Measurements from ENCODE around the gene SPSB1.

Gene SPSB1

DNA sequence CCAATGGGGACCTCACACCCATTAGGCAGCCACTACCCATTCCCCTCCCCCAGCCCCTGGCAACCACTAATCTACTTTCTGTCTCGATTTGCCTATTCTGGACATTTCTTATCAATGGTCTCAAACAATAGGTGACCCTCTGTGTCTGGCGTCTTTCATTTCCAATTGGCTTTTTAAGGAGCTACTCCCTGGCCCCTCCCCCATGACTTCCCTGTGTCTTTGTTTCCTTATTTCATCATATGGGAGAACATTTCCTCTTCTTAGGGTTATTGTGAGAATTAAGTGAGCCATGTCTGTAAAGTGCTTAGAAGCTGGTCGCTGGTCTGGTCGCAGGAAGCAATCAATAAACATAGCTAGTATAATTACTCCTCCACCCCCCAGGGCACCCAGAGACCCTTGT is 80.9 kb downstream of the SPSB1 start:
- ATAC-seq, result no peak
- TF ChIP-seq OSR1 (CRISPR knock-in tag; IDR thresholded peaks at IDR 0.05) (no peak), TOX (CRISPR knock-in tag; IDR thresholded peaks at IDR 0.05; ENCODE audit: borderline replicate concordance) (no peak), ZFP30 (CRISPR knock-in tag; IDR thresholded peaks at IDR 0.05) (no peak), SNAI2 (CRISPR knock-in tag; IDR thresholded peaks at IDR 0.05) (no peak), ARNTL (CRISPR knock-in tag; IDR thresholded peaks at IDR 0.05; ENCODE audit: borderline replicate concordance, low read depth) (no peak), CSDC2 (CRISPR knock-in tag; IDR thresholded peaks at IDR 0.05) (no peak), ZC3H10 (CRISPR knock-in tag; IDR thresholded peaks at IDR 0.05) (no peak), ZNF565 (CRISPR knock-in tag; conservative IDR thresholded peaks at IDR 0.05; ENCODE audit: low read depth) (no peak), ZNF70 (CRISPR knock-in tag; IDR thresholded peaks at IDR 0.05) (no peak), ZNF8 (CRISPR knock-in tag; IDR thresholded peaks at IDR 0.05) (no peak), GLIS3 (CRISPR knock-in tag; IDR thresholded peaks at IDR 0.05) (no peak), RARB (CRISPR knock-in tag; IDR thresholded peaks at IDR 0.05) (no peak), TCF4 (CRISPR knock-in tag; IDR thresholded peaks at IDR 0.05; ENCODE audit: borderline replicate concordance) (no peak), BACH2 (CRISPR knock-in tag; IDR thresholded peaks at IDR 0.05; ENCODE audit: borderline replicate concordance) (no peak), ESRRG (CRISPR knock-in tag; IDR thresholded peaks at IDR 0.05) (no peak)
- TF ChIP-seq, protein P1, sequence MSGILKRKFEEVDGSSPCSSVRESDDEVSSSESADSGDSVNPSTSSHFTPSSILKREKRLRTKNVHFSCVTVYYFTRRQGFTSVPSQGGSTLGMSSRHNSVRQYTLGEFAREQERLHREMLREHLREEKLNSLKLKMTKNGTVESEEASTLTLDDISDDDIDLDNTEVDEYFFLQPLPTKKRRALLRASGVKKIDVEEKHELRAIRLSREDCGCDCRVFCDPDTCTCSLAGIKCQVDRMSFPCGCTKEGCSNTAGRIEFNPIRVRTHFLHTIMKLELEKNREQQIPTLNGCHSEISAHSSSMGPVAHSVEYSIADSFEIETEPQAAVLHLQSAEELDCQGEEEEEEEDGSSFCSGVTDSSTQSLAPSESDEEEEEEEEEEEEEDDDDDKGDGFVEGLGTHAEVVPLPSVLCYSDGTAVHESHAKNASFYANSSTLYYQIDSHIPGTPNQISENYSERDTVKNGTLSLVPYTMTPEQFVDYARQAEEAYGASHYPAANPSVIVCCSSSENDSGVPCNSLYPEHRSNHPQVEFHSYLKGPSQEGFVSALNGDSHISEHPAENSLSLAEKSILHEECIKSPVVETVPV (CRISPR knock-in tag; IDR thresholded peaks at IDR 0.05), result no peak
- TF ChIP-seq, protein P2, sequence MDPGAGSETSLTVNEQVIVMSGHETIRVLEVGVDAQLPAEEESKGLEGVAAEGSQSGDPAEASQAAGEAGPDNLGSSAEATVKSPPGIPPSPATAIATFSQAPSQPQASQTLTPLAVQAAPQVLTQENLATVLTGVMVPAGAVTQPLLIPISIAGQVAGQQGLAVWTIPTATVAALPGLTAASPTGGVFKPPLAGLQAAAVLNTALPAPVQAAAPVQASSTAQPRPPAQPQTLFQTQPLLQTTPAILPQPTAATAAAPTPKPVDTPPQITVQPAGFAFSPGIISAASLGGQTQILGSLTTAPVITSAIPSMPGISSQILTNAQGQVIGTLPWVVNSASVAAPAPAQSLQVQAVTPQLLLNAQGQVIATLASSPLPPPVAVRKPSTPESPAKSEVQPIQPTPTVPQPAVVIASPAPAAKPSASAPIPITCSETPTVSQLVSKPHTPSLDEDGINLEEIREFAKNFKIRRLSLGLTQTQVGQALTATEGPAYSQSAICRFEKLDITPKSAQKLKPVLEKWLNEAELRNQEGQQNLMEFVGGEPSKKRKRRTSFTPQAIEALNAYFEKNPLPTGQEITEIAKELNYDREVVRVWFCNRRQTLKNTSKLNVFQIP (CRISPR knock-in tag; IDR thresholded peaks at IDR 0.05; ENCODE audit: borderline replicate concordance, low read depth), result no peak
- TF ChIP-seq, protein P3, sequence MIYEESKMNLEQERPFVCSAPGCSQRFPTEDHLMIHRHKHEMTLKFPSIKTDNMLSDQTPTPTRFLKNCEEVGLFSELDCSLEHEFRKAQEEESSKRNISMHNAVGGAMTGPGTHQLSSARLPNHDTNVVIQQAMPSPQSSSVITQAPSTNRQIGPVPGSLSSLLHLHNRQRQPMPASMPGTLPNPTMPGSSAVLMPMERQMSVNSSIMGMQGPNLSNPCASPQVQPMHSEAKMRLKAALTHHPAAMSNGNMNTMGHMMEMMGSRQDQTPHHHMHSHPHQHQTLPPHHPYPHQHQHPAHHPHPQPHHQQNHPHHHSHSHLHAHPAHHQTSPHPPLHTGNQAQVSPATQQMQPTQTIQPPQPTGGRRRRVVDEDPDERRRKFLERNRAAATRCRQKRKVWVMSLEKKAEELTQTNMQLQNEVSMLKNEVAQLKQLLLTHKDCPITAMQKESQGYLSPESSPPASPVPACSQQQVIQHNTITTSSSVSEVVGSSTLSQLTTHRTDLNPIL (CRISPR knock-in tag; IDR thresholded peaks at IDR 0.05; ENCODE audit: low read depth), result no peak
- TF ChIP-seq, protein P4, sequence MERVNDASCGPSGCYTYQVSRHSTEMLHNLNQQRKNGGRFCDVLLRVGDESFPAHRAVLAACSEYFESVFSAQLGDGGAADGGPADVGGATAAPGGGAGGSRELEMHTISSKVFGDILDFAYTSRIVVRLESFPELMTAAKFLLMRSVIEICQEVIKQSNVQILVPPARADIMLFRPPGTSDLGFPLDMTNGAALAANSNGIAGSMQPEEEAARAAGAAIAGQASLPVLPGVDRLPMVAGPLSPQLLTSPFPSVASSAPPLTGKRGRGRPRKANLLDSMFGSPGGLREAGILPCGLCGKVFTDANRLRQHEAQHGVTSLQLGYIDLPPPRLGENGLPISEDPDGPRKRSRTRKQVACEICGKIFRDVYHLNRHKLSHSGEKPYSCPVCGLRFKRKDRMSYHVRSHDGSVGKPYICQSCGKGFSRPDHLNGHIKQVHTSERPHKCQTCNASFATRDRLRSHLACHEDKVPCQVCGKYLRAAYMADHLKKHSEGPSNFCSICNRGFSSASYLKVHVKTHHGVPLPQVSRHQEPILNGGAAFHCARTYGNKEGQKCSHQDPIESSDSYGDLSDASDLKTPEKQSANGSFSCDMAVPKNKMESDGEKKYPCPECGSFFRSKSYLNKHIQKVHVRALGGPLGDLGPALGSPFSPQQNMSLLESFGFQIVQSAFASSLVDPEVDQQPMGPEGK (CRISPR knock-in tag; IDR thresholded peaks at IDR 0.05; ENCODE audit: borderline replicate concordance), result no peak
- TF ChIP-seq, protein P5, sequence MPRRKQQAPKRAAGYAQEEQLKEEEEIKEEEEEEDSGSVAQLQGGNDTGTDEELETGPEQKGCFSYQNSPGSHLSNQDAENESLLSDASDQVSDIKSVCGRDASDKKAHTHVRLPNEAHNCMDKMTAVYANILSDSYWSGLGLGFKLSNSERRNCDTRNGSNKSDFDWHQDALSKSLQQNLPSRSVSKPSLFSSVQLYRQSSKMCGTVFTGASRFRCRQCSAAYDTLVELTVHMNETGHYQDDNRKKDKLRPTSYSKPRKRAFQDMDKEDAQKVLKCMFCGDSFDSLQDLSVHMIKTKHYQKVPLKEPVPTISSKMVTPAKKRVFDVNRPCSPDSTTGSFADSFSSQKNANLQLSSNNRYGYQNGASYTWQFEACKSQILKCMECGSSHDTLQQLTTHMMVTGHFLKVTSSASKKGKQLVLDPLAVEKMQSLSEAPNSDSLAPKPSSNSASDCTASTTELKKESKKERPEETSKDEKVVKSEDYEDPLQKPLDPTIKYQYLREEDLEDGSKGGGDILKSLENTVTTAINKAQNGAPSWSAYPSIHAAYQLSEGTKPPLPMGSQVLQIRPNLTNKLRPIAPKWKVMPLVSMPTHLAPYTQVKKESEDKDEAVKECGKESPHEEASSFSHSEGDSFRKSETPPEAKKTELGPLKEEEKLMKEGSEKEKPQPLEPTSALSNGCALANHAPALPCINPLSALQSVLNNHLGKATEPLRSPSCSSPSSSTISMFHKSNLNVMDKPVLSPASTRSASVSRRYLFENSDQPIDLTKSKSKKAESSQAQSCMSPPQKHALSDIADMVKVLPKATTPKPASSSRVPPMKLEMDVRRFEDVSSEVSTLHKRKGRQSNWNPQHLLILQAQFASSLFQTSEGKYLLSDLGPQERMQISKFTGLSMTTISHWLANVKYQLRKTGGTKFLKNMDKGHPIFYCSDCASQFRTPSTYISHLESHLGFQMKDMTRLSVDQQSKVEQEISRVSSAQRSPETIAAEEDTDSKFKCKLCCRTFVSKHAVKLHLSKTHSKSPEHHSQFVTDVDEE (CRISPR knock-in tag; IDR thresholded peaks at IDR 0.05), result no peak

DNA sequence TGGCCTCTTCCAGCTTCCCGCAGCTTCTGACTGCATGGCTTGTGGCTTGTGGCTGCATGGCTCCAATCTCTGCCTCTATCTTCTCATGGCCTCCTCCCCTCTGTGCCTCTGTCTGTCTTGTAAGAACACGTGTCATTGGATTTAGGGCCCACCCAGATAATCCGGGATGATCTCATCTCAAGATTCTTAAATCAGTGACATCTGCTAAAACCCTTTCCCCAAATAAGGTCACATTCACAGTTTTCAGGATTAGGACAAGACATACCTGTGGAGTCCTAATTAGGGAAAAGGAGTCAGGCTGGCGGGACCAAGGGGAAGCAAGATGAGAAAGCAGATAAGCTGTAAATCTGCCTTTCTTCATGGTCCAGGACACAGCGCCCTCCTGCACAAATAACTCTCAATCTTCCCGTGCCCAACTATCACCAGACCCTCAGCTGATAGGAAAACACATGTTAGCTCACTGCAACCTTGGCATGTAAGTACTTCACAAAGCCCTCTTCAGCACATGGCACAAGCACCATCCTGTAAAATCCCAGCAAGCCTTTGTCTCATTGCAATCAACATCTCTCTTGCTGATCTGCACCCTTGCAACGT is 82.2 kb downstream of the SPSB1 start:
- no peak for TF ChIP-seq OSR1 (CRISPR knock-in tag; IDR thresholded peaks at IDR 0.05)
- TF ChIP-seq, protein P1 (CRISPR knock-in tag; IDR thresholded peaks at IDR 0.05), result no peak
- no peak for TF ChIP-seq ZFP30 (CRISPR knock-in tag; IDR thresholded peaks at IDR 0.05)
- TF ChIP-seq, protein P5 (CRISPR knock-in tag; IDR thresholded peaks at IDR 0.05), result no peak
- TF ChIP-seq ZNF565 (CRISPR knock-in tag; conservative IDR thresholded peaks at IDR 0.05; ENCODE audit: low read depth), result no peak
- no peak for TF ChIP-seq PPARA (CRISPR knock-in tag; IDR thresholded peaks at IDR 0.05; ENCODE audit: borderline replicate concordance)
- no peak for TF ChIP-seq TCF4 (CRISPR knock-in tag; IDR thresholded peaks at IDR 0.05; ENCODE audit: borderline replicate concordance)
- no peak for TF ChIP-seq SNAI2 (CRISPR knock-in tag; IDR thresholded peaks at IDR 0.05)
- TF ChIP-seq, protein P2 (CRISPR knock-in tag; IDR thresholded peaks at IDR 0.05; ENCODE audit: borderline replicate concordance, low read depth), result no peak
- TF ChIP-seq ZC3H10 (CRISPR knock-in tag; IDR thresholded peaks at IDR 0.05), result no peak
- TF ChIP-seq CSDC2 (CRISPR knock-in tag; IDR thresholded peaks at IDR 0.05), result no peak
- no peak for TF ChIP-seq RARB (CRISPR knock-in tag; IDR thresholded peaks at IDR 0.05)
- ATAC-seq, result no peak
